ENCODE data around the gene VAV3.

Gene VAV3

DNA sequence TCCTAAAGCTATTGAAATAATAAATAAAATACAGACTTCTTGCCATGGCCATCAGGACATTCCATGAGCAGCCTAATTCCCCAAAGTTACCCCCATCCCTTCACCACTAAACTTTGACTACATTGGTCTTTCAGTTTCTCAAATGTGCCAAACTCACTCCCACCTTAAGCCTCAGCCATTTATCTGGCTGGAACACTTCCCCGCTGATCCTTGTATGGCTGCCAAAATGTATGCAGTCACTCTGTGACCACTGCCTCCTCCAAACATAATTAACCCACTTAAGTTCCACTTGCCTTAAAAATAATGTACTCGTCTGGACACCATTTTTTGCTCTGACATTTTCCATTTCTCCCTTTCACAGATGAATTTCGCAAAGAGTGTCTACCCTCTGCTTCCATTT is 416.7 kb downstream of the VAV3 start:
- Histone ChIP-seq H3K4me1 (ENCODE audit: control insufficient read depth in 1 of 2, insufficient read depth in 2 of 2, low read length in 2 of 2) (no peaks in the 10 kb centered on the region), H3K9me3 (ENCODE audit: control insufficient read depth in 1 of 2, low read length in 2 of 2) (no peaks in the 10 kb centered on the region), H3K9ac (ENCODE audit: low read depth in 1 of 2, low read length in 2 of 2) (no peak overlapping the region), H3K36me3 (ENCODE audit: control insufficient read depth in 1 of 2, insufficient read depth in 2 of 2, low read length in 2 of 2) (no peaks in the 10 kb centered on the region), H3K4me3 (ENCODE audit: low read depth in 1 of 2, low read length in 2 of 2) (no peak overlapping the region), H3K27ac (ENCODE audit: low read depth, low read length) (no peak overlapping the region), H3K27me3 (ENCODE audit: control insufficient read depth in 1 of 2, insufficient read depth in 2 of 2, low read length in 2 of 2) (no peaks in the 10 kb centered on the region)

DNA sequence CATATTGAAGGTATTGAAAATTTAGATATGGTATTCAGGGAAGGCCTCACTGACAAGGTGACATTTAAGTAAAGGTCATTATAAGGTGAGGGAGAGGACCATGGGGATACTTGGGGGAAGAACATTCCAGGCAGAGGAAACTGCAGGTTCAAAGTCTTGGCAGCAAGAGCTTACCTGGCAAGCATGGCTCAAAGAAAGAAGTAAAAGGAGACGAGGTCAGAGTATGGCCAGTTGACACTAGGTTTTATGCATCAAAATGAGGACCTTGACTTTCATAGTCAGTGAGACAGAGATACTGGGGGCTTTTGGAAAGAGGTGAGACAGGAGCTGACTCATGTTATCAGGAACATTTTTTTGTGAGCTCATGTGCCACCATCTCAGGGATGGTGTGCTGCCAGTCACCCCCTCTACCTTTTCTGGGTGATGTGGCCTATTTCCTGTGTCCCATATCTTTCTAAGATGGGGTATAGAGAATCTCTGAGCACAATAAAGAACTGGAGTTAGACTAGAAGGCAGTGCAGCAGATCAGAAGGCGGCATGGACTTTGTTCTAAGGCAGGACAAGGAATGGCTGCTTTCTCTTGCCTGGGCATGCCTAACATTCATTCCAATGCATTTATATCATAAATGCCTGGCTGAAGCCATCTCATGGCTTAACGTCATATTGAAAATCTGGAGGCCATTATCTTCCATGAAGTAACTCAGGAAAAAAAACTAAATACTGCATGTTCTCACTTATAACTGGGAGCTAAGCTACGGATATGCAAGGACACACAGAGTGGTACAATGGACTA is 417.4 kb downstream of the VAV3 start:
- H3K36me3 ChIP-seq (ENCODE audit: control insufficient read depth in 1 of 2, insufficient read depth in 2 of 2, low read length in 2 of 2) = no peaks in the 10 kb centered on the region
- no peak overlapping the region for H3K9ac ChIP-seq (ENCODE audit: low read depth in 1 of 2, low read length in 2 of 2)
- H3K4me3 ChIP-seq (ENCODE audit: low read depth in 1 of 2, low read length in 2 of 2) = no peak overlapping the region
- H3K9me3 ChIP-seq (ENCODE audit: control insufficient read depth in 1 of 2, low read length in 2 of 2) = no peaks in the 10 kb centered on the region
- H3K27ac ChIP-seq (ENCODE audit: low read depth, low read length) = no peak overlapping the region
- no peaks in the 10 kb centered on the region for H3K27me3 ChIP-seq (ENCODE audit: control insufficient read depth in 1 of 2, insufficient read depth in 2 of 2, low read length in 2 of 2)
- H3K4me1 ChIP-seq (ENCODE audit: control insufficient read depth in 1 of 2, insufficient read depth in 2 of 2, low read length in 2 of 2) = no peaks in the 10 kb centered on the region

DNA sequence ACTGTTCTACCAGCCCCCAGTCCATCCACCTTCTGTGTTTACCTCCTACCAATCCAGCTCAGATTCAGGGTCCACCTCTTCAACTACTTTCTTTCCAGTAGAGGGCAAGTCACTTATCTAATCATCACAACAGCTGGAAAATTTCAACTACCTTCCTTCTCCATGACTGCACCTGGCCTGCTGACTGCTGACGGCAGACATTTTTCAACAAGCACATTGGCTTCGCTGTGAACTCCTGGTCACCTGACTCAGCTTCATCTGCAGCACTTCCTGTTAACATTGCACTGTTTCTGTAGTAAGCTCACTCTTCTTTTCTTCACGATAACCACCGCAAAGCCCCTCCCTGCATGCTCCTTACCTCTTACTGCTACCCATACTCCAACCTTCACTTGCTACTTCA is 418.4 kb downstream of the VAV3 start:
- Histone ChIP-seq H3K9me3 (ENCODE audit: control insufficient read depth in 1 of 2, low read length in 2 of 2) (no peaks in the 10 kb centered on the region), H3K27me3 (ENCODE audit: control insufficient read depth in 1 of 2, insufficient read depth in 2 of 2, low read length in 2 of 2) (no peaks in the 10 kb centered on the region), H3K27ac (ENCODE audit: low read depth, low read length) (no peak overlapping the region), H3K4me3 (ENCODE audit: low read depth in 1 of 2, low read length in 2 of 2) (no peak overlapping the region), H3K4me1 (ENCODE audit: control insufficient read depth in 1 of 2, insufficient read depth in 2 of 2, low read length in 2 of 2) (no peaks in the 10 kb centered on the region), H3K9ac (ENCODE audit: low read depth in 1 of 2, low read length in 2 of 2) (no peak overlapping the region), H3K36me3 (ENCODE audit: control insufficient read depth in 1 of 2, insufficient read depth in 2 of 2, low read length in 2 of 2) (no peaks in the 10 kb centered on the region)

DNA sequence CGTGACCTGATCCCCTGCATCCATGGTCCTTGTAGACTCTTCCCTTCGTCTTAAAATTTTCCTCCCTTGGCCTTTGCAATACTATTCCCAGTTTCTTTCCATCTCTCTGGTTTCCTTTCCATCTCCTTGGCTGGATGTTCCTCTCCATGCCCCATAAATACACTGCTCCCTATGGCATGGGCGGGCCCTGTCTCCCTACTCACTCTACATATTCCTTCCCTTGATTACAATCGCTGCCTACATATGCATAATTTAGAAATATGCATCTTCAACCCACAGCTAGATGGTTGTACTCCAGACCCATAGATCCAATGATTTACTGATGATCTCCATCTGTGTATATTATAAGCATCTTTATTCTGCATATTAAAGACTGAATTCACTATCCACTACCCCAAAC is 419.1 kb downstream of the VAV3 start:
- H3K9me3 ChIP-seq (ENCODE audit: control insufficient read depth in 1 of 2, low read length in 2 of 2) = no peaks in the 10 kb centered on the region
- no peaks in the 10 kb centered on the region for H3K4me1 ChIP-seq (ENCODE audit: control insufficient read depth in 1 of 2, insufficient read depth in 2 of 2, low read length in 2 of 2)
- H3K27ac ChIP-seq (ENCODE audit: low read depth, low read length) = no peak overlapping the region

DNA sequence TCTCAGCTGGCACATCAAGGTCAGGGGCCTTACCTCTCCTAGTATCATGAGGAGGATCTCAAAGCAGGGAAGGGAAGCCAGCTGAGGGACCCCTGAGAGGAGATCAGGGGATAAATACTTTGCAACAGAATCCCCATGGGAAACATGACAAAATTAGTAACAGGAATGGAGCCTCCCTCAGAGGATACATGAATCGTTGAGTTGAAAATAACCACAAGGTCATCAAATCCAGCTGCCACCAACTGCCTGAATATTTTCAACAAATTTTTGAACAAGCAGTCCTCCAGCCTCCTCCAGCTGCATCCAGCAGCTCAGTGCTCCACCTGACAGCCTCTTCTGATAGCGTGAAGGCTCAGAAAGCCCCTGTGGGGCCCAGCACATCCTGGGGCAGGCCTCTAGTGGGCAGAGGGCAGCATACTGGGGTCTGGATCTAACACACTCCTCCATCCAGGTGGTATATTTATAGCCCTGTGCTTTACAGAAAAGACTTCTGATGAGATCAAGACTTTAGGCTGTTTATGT is 419.9 kb downstream of the VAV3 start:
- no peak overlapping the region for H3K27ac ChIP-seq (ENCODE audit: low read depth, low read length)
- H3K36me3 ChIP-seq (ENCODE audit: control insufficient read depth in 1 of 2, insufficient read depth in 2 of 2, low read length in 2 of 2) = no peaks in the 10 kb centered on the region
- H3K9me3 ChIP-seq (ENCODE audit: control insufficient read depth in 1 of 2, low read length in 2 of 2) = no peaks in the 10 kb centered on the region
- no peaks in the 10 kb centered on the region for H3K27me3 ChIP-seq (ENCODE audit: control insufficient read depth in 1 of 2, insufficient read depth in 2 of 2, low read length in 2 of 2)
- no peak overlapping the region for H3K9ac ChIP-seq (ENCODE audit: low read depth in 1 of 2, low read length in 2 of 2)
- no peak overlapping the region for H3K4me3 ChIP-seq (ENCODE audit: low read depth in 1 of 2, low read length in 2 of 2)
- no peaks in the 10 kb centered on the region for H3K4me1 ChIP-seq (ENCODE audit: control insufficient read depth in 1 of 2, insufficient read depth in 2 of 2, low read length in 2 of 2)

More for the DNA sequence above, 419.1 kb downstream of the VAV3 start:
- Histone ChIP-seq H3K9ac (ENCODE audit: low read depth in 1 of 2, low read length in 2 of 2) (no peak overlapping the region), H3K4me3 (ENCODE audit: low read depth in 1 of 2, low read length in 2 of 2) (no peak overlapping the region), H3K27me3 (ENCODE audit: control insufficient read depth in 1 of 2, insufficient read depth in 2 of 2, low read length in 2 of 2) (no peaks in the 10 kb centered on the region), H3K36me3 (ENCODE audit: control insufficient read depth in 1 of 2, insufficient read depth in 2 of 2, low read length in 2 of 2) (no peaks in the 10 kb centered on the region)

DNA sequence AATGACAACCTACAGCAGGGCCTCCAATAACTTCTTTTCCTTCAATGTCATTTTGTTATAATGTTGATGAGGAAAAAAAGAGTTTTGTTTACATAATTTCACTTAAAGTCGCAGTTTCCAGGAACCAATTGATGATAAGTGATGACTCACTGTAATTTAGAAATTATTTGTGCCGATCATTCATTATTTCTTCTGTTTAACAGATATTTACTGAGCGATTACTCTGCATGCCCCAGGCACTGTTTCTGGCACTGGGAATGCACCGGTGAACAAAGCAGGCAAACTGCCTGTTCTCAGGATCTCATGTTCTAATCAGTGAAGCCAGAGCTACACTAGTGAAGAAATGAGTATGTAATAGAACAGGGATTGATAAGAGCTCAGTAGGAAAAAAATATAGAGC is 420.7 kb downstream of the VAV3 start:
- Histone ChIP-seq H3K36me3 (ENCODE audit: control insufficient read depth in 1 of 2, insufficient read depth in 2 of 2, low read length in 2 of 2) (no peaks in the 10 kb centered on the region), H3K9ac (ENCODE audit: low read depth in 1 of 2, low read length in 2 of 2) (no peak overlapping the region), H3K27ac (ENCODE audit: low read depth, low read length) (no peak overlapping the region), H3K4me3 (ENCODE audit: low read depth in 1 of 2, low read length in 2 of 2) (no peak overlapping the region), H3K27me3 (ENCODE audit: control insufficient read depth in 1 of 2, insufficient read depth in 2 of 2, low read length in 2 of 2) (no peaks in the 10 kb centered on the region), H3K9me3 (ENCODE audit: control insufficient read depth in 1 of 2, low read length in 2 of 2) (no peaks in the 10 kb centered on the region), H3K4me1 (ENCODE audit: control insufficient read depth in 1 of 2, insufficient read depth in 2 of 2, low read length in 2 of 2) (no peaks in the 10 kb centered on the region)

DNA sequence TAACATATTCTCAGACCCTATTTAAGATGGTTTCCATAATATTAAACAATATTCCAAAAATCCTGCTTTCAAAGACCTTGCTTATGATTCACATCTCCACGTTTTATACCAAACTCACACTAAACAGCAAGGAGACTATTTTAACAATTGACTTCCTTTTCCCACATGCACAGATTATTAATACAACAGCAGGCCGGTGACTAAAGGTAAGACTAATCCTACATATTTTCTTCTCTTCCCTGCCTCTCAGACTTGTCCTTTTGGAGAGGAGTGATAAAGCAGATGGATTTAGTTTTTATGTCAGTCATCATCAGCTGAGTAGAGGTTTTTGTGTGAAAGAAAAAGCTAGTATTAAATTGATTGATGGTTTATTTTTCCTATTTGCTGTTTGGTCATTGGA is 423.6 kb downstream of the VAV3 start:
- H3K4me3 ChIP-seq (ENCODE audit: low read depth in 1 of 2, low read length in 2 of 2) = no peak overlapping the region
- no peaks in the 10 kb centered on the region for H3K36me3 ChIP-seq (ENCODE audit: control insufficient read depth in 1 of 2, insufficient read depth in 2 of 2, low read length in 2 of 2)
- no peaks in the 10 kb centered on the region for H3K27me3 ChIP-seq (ENCODE audit: control insufficient read depth in 1 of 2, insufficient read depth in 2 of 2, low read length in 2 of 2)
- H3K4me1 ChIP-seq (ENCODE audit: control insufficient read depth in 1 of 2, insufficient read depth in 2 of 2, low read length in 2 of 2) = no peaks in the 10 kb centered on the region
- H3K9ac ChIP-seq (ENCODE audit: low read depth in 1 of 2, low read length in 2 of 2) = no peak overlapping the region
- H3K9me3 ChIP-seq (ENCODE audit: control insufficient read depth in 1 of 2, low read length in 2 of 2) = no peaks in the 10 kb centered on the region
- no peak overlapping the region for H3K27ac ChIP-seq (ENCODE audit: low read depth, low read length)

DNA sequence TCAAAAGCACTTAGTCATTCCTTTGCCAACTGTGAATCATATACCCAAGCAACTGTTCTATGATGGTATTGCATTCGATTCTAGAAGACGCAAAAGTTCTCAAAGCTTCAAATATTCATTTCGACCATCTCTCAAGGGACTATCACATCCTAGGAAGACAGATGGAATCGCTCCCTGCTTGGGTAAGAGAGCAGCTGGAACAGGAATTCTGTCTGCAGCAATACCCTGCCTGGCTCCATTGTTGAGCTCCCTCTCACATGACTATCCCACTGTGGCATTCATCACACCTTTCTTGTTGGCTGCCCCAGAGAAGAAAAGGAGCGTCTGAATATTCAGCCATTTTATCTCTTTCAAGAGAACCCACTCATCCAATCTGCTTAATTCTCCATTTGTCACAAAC is 426.5 kb downstream of the VAV3 start:
- Histone ChIP-seq H3K9ac (ENCODE audit: low read depth in 1 of 2, low read length in 2 of 2) (no peak overlapping the region), H3K4me3 (ENCODE audit: low read depth in 1 of 2, low read length in 2 of 2) (no peak overlapping the region), H3K27ac (ENCODE audit: low read depth, low read length) (no peak overlapping the region), H3K36me3 (ENCODE audit: control insufficient read depth in 1 of 2, insufficient read depth in 2 of 2, low read length in 2 of 2) (no peaks in the 10 kb centered on the region), H3K27me3 (ENCODE audit: control insufficient read depth in 1 of 2, insufficient read depth in 2 of 2, low read length in 2 of 2) (no peaks in the 10 kb centered on the region), H3K4me1 (ENCODE audit: control insufficient read depth in 1 of 2, insufficient read depth in 2 of 2, low read length in 2 of 2) (peaks cover 8% of the 10 kb centered on the region in 2 donors), H3K9me3 (ENCODE audit: control insufficient read depth in 1 of 2, low read length in 2 of 2) (no peaks in the 10 kb centered on the region)

DNA sequence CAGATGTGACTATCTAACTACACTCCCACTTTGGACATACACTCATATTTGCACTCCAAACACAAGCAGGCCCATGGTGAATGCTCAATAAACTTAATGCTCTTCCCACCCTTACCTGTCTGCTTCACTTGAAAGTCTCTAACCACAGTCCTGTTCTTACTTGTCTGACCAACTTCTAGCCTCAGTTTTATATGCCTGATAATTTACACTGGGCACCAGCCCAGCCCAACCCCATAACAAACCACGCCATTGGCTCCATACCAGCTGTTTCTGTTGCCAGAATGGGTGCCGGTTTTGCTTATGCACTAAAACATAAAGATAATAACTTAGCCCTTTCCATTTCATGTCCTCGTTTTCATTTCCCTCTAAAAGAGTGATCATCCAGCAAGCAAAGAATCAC is 428.7 kb downstream of the VAV3 start:
- Histone ChIP-seq H3K9me3 (ENCODE audit: control insufficient read depth in 1 of 2, low read length in 2 of 2) (no peaks in the 10 kb centered on the region), H3K9ac (ENCODE audit: low read depth in 1 of 2, low read length in 2 of 2) (no peak overlapping the region), H3K27ac (ENCODE audit: low read depth, low read length) (no peak overlapping the region), H3K27me3 (ENCODE audit: control insufficient read depth in 1 of 2, insufficient read depth in 2 of 2, low read length in 2 of 2) (no peaks in the 10 kb centered on the region), H3K4me1 (ENCODE audit: control insufficient read depth in 1 of 2, insufficient read depth in 2 of 2, low read length in 2 of 2) (peaks cover 8 to 15% of the 10 kb centered on the region in 2 donors), H3K4me3 (ENCODE audit: low read depth in 1 of 2, low read length in 2 of 2) (no peak overlapping the region), H3K36me3 (ENCODE audit: control insufficient read depth in 1 of 2, insufficient read depth in 2 of 2, low read length in 2 of 2) (no peaks in the 10 kb centered on the region)

DNA sequence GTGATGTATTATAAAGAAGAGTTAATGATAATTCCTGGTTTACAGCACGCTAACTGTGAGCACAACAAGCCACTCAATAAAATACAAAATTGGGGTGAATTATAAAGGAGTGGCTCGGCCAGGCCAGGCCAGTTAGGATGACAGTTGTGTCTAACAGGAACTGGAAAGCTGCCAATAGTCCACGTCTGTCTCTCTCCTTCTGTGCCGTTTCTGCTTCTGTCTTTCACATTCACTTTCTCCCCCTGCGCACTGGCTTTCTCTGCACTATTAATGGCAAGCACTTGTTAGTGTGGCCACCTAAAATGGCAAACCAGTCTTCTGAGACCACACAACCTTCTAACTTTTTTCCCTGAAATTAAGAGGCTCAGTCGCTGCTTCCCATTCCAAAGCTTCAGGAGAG is 429.9 kb downstream of the VAV3 start:
- peaks cover 8 to 15% of the 10 kb centered on the region in 2 donors for H3K4me1 ChIP-seq (ENCODE audit: control insufficient read depth in 1 of 2, insufficient read depth in 2 of 2, low read length in 2 of 2)
- no peaks in the 10 kb centered on the region for H3K9me3 ChIP-seq (ENCODE audit: control insufficient read depth in 1 of 2, low read length in 2 of 2)
- no peaks in the 10 kb centered on the region for H3K36me3 ChIP-seq (ENCODE audit: control insufficient read depth in 1 of 2, insufficient read depth in 2 of 2, low read length in 2 of 2)
- no peak overlapping the region for H3K27ac ChIP-seq (ENCODE audit: low read depth, low read length)
- no peak overlapping the region for H3K4me3 ChIP-seq (ENCODE audit: low read depth in 1 of 2, low read length in 2 of 2)
- H3K9ac ChIP-seq (ENCODE audit: low read depth in 1 of 2, low read length in 2 of 2) = no peak overlapping the region
- H3K27me3 ChIP-seq (ENCODE audit: control insufficient read depth in 1 of 2, insufficient read depth in 2 of 2, low read length in 2 of 2) = no peaks in the 10 kb centered on the region

Data from duodenal mucosa (tissue), 2 donors.